ENCODE results near the gene RGS13.

DNA sequence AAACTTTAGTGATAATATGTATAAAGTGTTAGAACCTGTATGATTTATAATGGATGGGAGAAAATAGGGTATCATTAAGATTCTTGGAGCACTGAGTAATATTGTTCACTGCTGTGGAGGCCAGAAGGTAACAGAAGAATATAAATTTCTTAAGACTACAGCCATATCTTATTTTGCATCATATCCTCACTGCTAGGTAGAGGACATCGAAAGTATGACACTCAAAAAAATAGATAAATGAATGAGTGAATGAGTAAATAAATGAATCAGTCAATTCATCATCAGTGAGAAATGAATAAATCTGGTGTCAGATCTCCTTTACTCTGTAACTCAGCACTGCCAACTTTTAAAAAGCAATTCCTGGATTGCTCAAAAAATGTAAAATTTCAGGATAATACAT is 33.2 kb downstream of the RGS13 start:
- no peak for TF ChIP-seq PKNOX1 (IDR thresholded peaks at IDR 0.05)
- no peak for TF ChIP-seq SUZ12 (IDR thresholded peaks at IDR 0.05)
- no peak for TF ChIP-seq FOXM1 (IDR thresholded peaks at IDR 0.05; ENCODE audit: borderline replicate concordance)
- TF ChIP-seq BHLHE40 (IDR thresholded peaks at IDR 0.05; ENCODE audit: borderline replicate concordance): no peak
- TF ChIP-seq FOXA1 (IDR thresholded peaks at IDR 0.05): no peak
- no peak for TF ChIP-seq FOXK2 (IDR thresholded peaks at IDR 0.05)
- no peak for TF ChIP-seq NFRKB (IDR thresholded peaks at IDR 0.05)
- no peak for TF ChIP-seq ELF4 (IDR thresholded peaks at IDR 0.05)
- no peak for TF ChIP-seq TARDBP (IDR thresholded peaks at IDR 0.05)
- TF ChIP-seq LEF1 (IDR thresholded peaks at IDR 0.05; ENCODE audit: borderline replicate concordance): no peak
- no peak for TF ChIP-seq ZNF384 (IDR thresholded peaks at IDR 0.05)
- no peak for TF ChIP-seq HDGF (IDR thresholded peaks at IDR 0.05; ENCODE audit: borderline replicate concordance)

Measured in HEK293T (cell line).